NCI-H226 (cell line): ENCODE data around the gene SERPINB2.

Experiments
- DNase-seq: peaks from one replicate; pipeline ENCODE4 v3.0.0-alpha.2; 2015

SERPINB2 gene, protein sequence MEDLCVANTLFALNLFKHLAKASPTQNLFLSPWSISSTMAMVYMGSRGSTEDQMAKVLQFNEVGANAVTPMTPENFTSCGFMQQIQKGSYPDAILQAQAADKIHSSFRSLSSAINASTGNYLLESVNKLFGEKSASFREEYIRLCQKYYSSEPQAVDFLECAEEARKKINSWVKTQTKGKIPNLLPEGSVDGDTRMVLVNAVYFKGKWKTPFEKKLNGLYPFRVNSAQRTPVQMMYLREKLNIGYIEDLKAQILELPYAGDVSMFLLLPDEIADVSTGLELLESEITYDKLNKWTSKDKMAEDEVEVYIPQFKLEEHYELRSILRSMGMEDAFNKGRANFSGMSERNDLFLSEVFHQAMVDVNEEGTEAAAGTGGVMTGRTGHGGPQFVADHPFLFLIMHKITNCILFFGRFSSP

DNA sequence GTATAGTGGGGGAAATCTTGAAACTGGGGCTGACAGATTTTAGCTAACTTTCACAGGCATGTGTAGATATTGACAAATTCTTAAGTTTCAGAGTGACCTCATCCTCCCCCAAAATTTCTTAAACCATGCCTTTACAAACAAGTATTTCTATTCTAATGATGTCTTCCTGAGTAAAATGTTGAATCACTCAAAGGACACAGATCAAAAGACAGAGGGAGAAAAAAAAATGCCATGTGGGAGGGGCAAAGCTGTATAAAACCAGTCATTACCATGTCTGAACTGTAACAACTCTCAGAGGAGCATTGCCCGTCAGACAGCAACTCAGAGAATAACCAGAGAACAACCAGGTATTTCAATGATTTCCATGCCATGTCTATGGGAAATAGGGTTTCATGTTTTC is at the start of gene SERPINB2:
Gene SERPINB2, plus strand, starts transcription at position 282 of the 400 bp plus-strand sequence. CDS start 3,740 bp downstream, outside the sequence.
- DNase-seq = peak; percentile 12

DNA sequence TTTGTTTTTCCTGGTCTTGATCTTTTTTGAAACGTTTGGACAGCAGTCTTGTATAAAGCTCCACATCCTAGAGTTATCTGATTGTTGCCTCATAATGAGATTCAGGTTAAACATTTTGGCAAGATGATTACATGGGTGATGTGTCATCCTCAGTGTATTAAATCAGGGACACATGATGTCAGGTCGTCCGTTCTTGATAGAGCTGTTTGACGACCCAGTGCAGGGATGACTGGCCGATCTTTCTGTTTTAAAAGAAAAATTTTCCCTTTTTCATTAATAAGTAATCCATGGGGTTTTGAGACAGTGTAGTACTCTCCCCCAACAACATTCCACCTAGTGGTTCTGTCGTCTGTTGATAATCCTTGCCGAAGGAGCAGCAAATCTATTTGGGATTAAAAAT is 44.5 kb upstream of the SERPINB2 start:
- no peak for DNase-seq

GRCh38 chr18:63844254-63844653 is 43.3 kb upstream of the SERPINB2 start:
- peak; percentile 14 for DNase-seq

DNA sequence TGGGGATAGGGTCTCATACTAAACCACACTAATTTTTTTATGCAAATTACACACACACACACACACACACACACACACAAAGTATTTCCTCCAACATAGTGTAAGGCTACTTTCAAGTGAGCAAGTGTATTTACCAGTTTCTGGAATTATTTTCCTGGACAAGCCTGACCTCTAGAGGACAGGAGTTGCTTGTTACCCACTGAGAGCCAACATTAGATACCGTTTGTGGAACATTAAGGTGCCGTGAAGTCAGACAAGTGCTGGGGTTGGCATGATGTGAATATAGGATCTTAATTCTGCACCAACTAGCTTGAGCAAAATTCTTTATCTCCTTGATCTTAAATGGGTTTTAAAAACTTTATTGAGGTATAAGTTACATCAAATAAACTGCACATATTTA is 39.3 kb upstream of the SERPINB2 start:
- DNase-seq = peak; percentile 22

DNA sequence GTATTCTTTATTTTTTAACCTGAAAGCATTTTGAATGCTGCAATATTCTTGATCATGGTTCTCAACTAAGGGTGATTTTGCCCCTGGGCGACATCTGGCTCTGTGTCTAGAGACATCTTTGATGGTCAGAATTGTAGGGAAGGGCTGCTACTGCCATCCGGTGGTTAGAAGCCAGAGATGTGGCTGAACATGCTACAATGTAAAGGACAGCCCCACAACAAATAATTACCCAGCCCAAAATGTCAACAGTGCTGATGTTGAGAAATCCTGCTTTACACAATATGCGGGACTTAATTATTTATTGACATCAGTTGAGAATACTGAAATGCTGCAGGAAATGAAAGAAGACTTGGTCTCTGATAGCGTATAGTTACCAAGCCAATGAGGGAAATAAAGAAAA is 37.5 kb upstream of the SERPINB2 start:
- no peak for DNase-seq

- no peak for DNase-seq
Measured at GRCh38 chr18:63850636-63851035, 36.9 kb upstream of the SERPINB2 start.

- no peak for DNase-seq
Measured at GRCh38 chr18:63858456-63858855, 29.0 kb upstream of the SERPINB2 start.

GRCh38 chr18:63859781-63860475 is 27.6 kb upstream of the SERPINB2 start:
- DNase-seq = no peak

GRCh38 chr18:63860531-63860930 is 27.0 kb upstream of the SERPINB2 start:
- no peak for DNase-seq

DNA sequence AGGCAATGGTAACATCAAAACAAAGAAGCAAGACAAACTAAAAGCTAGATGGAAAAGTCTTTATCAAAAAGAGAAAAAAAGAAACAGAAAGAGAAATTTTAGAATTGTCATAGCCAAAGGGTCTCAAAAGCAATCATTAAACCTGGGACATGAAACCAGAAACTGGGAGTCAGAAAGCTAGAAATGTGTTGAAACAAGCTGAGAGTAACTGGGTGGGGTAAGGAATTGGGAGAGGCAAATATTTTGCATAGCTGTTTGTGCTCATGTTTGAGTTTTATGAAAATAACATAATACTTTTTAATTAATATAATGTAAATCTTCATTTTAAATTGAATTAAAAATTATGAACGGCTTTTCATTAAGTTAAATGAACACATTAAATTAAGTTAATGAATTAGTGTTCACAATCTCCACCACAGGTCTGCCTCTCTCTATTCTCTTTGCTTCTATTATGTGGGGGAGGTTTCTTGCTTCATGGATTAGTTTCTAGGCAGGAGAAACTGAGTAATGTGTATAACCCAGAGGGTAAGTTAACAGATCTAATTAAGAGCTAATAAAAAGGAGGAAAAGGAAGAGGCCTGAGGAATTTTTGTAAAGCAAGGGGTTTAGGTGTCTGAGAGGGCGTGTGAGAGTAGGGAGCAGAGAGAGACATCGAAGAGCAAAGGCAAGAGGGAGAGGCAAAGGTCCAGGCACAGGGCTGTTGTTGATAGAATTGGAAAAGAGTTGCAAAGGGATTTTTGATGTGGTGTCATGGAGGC is 20.0 kb upstream of the SERPINB2 start:
- DNase-seq = no peak

- no peak for DNase-seq
Measured at GRCh38 chr18:63868546-63868945, 19.0 kb upstream of the SERPINB2 start.

- no peak for DNase-seq
Measured at GRCh38 chr18:63869374-63869773, 18.1 kb upstream of the SERPINB2 start.

DNA sequence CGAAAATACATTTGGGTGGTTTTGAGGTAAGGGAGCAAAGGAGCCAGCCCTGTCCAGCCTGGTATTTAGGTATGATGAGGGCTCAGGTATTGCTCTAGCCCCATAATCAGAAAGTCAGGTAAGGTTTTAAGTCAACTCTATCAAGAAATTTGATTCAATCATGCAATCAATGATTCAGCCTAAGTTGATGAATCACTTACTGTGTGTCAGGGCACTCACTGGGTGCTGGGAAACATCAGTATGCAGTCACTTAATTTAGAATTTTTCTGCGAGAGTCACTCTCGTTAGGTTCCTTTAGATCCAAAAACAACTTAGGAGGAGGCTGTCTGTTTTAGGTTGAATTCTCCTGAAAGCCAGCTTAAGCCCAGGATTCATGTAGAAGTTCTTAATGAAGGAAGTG is 17.7 kb upstream of the SERPINB2 start:
- DNase-seq = no peak

GRCh38 chr18:63871836-63872235 is 15.7 kb upstream of the SERPINB2 start:
- no peak for DNase-seq

DNA sequence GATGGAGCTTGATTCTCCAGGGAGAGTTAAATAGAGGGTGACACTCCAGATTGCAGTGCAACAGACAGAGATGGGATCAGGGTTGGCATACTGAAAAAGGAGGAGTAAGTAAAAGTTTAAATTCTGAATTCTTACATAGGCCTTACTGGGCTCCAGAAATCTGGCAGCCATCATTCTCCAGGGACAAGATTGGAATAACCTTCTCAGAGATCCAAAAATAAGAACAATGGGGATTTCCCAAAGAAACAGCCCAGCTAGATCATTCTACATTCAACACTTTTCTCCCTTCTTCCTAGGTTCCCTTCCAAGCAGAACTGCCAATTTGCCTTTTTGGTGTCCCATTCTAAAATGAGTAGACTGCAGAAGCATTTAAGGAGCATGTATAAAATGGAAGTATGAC is 14.9 kb upstream of the SERPINB2 start:
- DNase-seq = no peak

- DNase-seq = peak; percentile 20
Measured at GRCh38 chr18:63878343-63878742, 9.2 kb upstream of the SERPINB2 start.

- peak; percentile 12 for DNase-seq
Measured at GRCh38 chr18:63878925-63879324, 8.6 kb upstream of the SERPINB2 start.

GRCh38 chr18:63879709-63880108 is 7.8 kb upstream of the SERPINB2 start:
- DNase-seq = peak; percentile 76

DNA sequence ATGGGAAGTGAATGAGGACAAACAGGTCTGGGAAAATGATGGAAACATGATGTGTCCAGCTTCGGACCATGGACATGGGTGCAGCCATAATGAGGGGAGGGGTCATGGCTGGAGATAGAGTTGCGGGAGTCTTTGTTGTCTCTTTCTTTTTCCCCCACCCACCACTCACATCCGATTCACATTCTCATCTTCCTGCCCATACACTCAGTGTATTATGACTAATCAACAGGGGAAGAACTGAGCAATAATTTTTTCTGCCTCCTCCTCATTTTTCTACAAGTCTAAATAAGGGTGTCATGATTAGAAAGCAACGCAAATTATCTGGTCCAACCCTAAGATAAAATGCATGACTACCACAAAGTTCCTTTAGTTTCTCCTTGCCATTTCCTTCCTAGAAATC is 5.7 kb upstream of the SERPINB2 start:
- peak; percentile 82 for DNase-seq

DNA sequence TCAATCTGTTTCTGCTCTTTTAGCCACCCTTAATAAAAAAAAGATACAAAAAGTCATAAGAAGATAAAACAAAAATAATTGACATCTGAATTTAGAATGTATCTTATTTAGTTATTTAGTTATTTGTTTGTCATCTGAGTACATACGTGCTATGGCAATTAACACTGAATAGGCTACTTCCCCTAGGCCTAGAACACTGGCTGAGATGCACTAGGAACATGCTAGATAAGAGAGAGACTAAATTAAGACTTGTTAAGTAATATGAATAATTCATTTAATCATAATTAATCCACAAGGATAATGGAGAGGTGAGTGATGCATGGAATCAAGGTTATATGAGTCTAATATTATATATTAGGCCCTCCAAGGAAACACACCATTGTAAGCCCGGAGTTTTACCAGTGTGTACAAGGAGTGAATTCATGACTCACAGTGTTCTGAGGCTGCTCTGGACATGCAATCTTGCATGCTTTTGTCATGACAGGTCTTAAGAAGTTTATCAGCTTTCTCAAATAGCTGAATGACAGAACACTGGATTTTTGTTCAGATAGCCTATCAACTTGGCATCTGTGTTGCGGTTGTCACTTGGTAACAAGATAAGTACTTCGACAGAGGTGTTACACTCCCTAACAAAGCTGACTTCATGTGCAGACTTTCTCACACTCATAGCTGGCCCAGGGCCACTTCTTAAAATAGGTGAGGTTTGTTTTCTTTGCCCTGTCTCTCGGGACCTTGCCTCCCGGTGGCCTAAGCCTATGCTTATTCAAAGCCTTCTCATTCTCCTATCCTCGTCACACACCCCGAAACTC is 5.0 kb upstream of the SERPINB2 start:
- DNase-seq = peak; percentile 96

- DNase-seq = peak; percentile 58
Measured at GRCh38 chr18:63883617-63884016, 3.9 kb upstream of the SERPINB2 start.

DNA sequence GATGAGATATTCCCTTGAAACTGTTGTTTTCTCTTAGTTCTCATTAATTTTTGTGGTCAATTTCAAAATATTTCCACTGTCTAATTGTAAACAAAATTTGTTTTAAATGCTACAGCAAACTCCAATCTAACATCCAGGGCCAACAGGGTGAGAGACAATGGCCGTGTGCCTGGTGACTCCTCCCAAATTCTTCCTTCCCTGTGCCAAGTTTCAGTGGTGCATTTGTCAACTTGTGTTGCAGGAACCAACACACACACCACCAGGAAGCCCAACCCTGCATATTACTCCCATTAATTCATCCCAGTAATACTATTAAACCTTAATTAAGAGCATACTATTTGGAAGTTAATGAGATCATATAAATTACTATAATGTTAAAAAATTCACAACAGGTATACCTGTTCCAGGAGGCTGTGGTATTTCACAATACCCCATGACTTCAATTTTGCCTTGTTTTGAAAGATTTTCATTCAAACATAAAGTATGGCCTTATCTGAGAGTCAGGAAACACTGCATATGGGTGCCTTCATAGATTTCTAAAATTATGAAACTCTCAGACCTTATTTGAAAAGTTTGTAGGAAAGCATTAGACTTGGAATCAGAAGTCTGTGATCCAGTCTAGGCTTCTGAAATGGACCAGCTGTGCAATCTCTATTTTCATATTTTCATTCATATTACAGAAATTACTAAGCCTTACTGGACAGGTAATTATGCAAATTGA is 1.1 kb downstream of the SERPINB2 start:
- DNase-seq = no peak
